SK-N-SH treated with all-trans-retinoic acid at 6 μM for 48 hours (cell line): ENCODE measurements around the gene SWSAP1.

Experiments used
- ARNTL ChIP-seq: fragments of 450-650 bp; formaldehyde crosslinking; IDR thresholded peaks from 2 replicates; pipeline ENCODE4 v1.5.0; 2020; ENCODE audit warnings: low read depth, mild to moderate bottlenecking, moderate library complexity, borderline replicate concordance
- CSDC2 ChIP-seq: fragments of 250-450 bp; sonication (Bioruptor Pico); IDR thresholded peaks from 2 replicates; pipeline ENCODE4 v1.5.0; 2020; ENCODE audit warnings: mild to moderate bottlenecking, moderate library complexity
- CSRNP3 ChIP-seq: fragments of 250-450 bp; sonication (Bioruptor Pico); IDR thresholded peaks from 2 replicates; pipeline ENCODE4 v1.5.1; 2021; ENCODE audit warnings: mild to moderate bottlenecking, moderate library complexity
- ESRRG ChIP-seq: fragments of 250-450 bp; sonication (Bioruptor Pico); IDR thresholded peaks from 2 replicates; pipeline ENCODE4 v1.6.1; 2021; ENCODE audit warnings: mild to moderate bottlenecking
- GLIS3 ChIP-seq: fragments of 250-450 bp; sonication (Bioruptor Pico); IDR thresholded peaks from 2 replicates; pipeline ENCODE4 v1.5.0; 2020; ENCODE audit warnings: mild to moderate bottlenecking, moderate library complexity
- ISL1 ChIP-seq: fragments of 250-450 bp; sonication (Bioruptor Pico); IDR thresholded peaks from 2 replicates; pipeline ENCODE4 v2.1.2; 2022; ENCODE audit warnings: mild to moderate bottlenecking, moderate library complexity
- OSR1 ChIP-seq: fragments of 250-450 bp; sonication (Bioruptor Pico); IDR thresholded peaks from 2 replicates; pipeline ENCODE4 v1.8.0; 2022; ENCODE audit warnings: moderate library complexity, mild to moderate bottlenecking, inconsistent platforms
- PATZ1 ChIP-seq: fragments of 250-450 bp; sonication (Bioruptor Pico); IDR thresholded peaks from 2 replicates; pipeline ENCODE4 v1.8.0; 2020; ENCODE audit warnings: mild to moderate bottlenecking, moderate library complexity, borderline replicate concordance
- TCF4 ChIP-seq: fragments of 250-450 bp; sonication (Bioruptor Pico); IDR thresholded peaks from 2 replicates; pipeline ENCODE4 v1.8.0; 2021; ENCODE audit warnings: mild to moderate bottlenecking, moderate library complexity, borderline replicate concordance
- TOX ChIP-seq: fragments of 250-450 bp; sonication (Bioruptor Pico); IDR thresholded peaks from 2 replicates; pipeline ENCODE4 v1.8.0; 2021; ENCODE audit warnings: mild to moderate bottlenecking, moderate library complexity, borderline replicate concordance
- ZC3H10 ChIP-seq: fragments of 250-450 bp; sonication (Bioruptor Pico); IDR thresholded peaks from 2 replicates; pipeline ENCODE4 v1.5.1; 2021; ENCODE audit warnings: mild to moderate bottlenecking, moderate library complexity
- ZFP3 ChIP-seq: fragments of 250-450 bp; sonication (Bioruptor Pico); IDR thresholded peaks from 2 replicates; pipeline ENCODE4 v1.5.0; 2020; ENCODE audit warnings: mild to moderate bottlenecking, moderate library complexity
- ZFP30 ChIP-seq: fragments of 450-650 bp; formaldehyde crosslinking; IDR thresholded peaks from 2 replicates; pipeline ENCODE4 v1.5.0; 2022; ENCODE audit warnings: mild to moderate bottlenecking, moderate library complexity

DNA sequence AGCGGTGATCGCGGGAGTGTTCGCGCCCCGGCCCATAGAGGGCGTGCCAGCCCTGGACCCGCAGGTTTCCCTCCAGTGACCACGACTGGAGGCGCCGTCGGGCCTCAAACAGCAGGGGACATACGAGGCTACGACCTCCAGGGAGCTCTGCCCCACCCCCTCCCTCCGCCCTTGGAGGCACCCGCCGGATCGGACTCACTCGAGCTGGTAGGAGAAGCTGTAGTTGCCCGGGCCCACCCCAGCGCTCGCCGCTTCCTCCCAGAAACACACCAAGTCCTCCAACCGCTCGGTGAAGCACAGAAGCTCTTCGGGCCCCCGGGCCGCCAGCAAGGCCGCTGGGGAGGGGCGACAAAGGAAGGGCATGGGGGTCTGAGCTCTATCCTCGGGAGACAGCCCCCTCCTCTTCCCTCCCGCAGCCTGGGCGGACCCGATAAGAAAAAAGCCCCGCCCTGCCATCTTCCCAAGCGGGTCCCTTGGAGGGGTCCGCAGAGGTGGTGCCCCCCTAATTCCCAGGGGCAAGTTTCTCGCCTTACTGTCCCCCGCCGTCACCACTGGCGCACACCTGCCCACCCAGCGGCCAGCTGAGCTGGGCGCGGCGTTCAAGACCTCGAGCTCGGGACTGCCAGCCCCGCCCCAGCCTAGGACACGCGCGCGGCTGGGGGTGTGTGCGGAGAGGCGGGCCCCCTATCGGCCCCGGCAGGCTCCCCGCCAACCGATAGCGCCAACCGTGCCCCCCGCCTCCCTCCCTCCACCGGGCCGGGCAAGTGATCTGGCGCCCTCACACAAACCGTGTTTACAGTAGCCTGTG lies 8.6 kb downstream of the SWSAP1 start:
- TF ChIP-seq ISL1 (CRISPR knock-in tag) (no peak), ESRRG (CRISPR knock-in tag) (no peak), PATZ1 (CRISPR knock-in tag) (no peak), CSRNP3 (CRISPR knock-in tag) (no peak), ARNTL (CRISPR knock-in tag) (no peak), ZFP3 (no peak), GLIS3 (CRISPR knock-in tag) (no peak), OSR1 (CRISPR knock-in tag) (no peak), CSDC2 (no peak), TOX (CRISPR knock-in tag) (no peak), TCF4 (no peak), ZC3H10 (no peak), ZFP30 (CRISPR knock-in tag) (no peak)
